A549 treated with DMSO at 1 μM for 4 hours (cell line): ENCODE results near the gene NHLH1. TPM values are rescaled to one million over a fixed set of nuclear protein-coding genes. Genes with fewer than 3 reads are reported as not detected.

Source experiments
- total RNA-seq: library from RNA; stranded (reverse); fragments of 200-300 nt; extraction: Qiagen RNA extraction; gene quantifications from 5 replicates; pipeline ENCODE4 v1.2.3, GENCODE V29; 2022; ENCODE audit warnings: low read depth

NHLH1 gene
- total RNA-seq: 0.33 to 0.71 TPM (median 0.38 TPM) in 5 replicates

GRCh38 chr1:160366731-160367515 lies at the start of gene NHLH1:
Gene NHLH1, plus strand, starts transcription at chr1:160367071. Its CDS starts 3,661 bp downstream, at chr1:160370732.

GRCh38 chr1:160342953-160343869 lies 23.7 kb upstream of the NHLH1 start, which contains the start of the genes COPA and NCSTN:
Gene COPA, minus strand, starts transcription at chr1:160343250. Its CDS starts 80 bp downstream, at chr1:160343170.
Gene NCSTN, plus strand, starts transcription at chr1:160343383. Its CDS starts 14 bp downstream, at chr1:160343397.

DNA sequence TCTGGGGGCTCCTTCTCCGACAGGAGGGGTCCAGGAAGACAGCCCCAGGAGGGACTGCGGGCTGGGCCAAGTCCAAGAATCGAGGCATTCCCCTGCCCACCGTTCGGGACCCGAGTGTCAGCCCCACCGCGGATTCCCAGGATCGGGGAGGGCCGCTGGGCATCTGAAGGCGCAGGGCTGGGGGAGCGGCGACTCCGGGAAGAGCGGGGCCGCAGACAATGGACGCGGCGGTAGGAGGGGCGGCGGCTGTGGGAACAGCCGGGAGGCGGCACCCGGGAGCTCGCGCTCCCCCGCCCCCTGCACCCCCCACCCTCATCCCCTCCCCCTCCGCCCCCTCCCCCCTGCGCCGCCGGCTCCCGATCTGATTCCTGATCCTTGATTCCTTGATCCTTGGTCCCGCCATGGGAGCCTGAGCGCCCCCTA lies 33.4 kb downstream of the NHLH1 start, which contains the start of gene VANGL2:
Gene VANGL2 (plus strand): TSS at position 342 of the 423 bp plus-strand sequence. CDS start 15,274 bp downstream, outside the sequence.

Other genes starting within 250 kb of the NHLH1 start
- gene ATP1A4, start 215.5 kb upstream of the NHLH1 start, total RNA-seq: not detected in 5 replicates
- not detected in 5 replicates for gene CASQ1, start 176.5 kb upstream of the NHLH1 start, total RNA-seq
- 190 to 235 TPM (median 206 TPM) in 5 replicates for gene PEA15, start 161.7 kb upstream of the NHLH1 start, total RNA-seq
- 41.2 to 58.7 TPM (median 53.4 TPM) in 5 replicates for gene DCAF8, start 104.5 kb upstream of the NHLH1 start, total RNA-seq
- gene PEX19, start 81.9 kb upstream of the NHLH1 start, total RNA-seq: 21.2 to 30.0 TPM (median 26.3 TPM) in 5 replicates
- 83.1 to 98.1 TPM (median 87.3 TPM) in 5 replicates for gene COPA, start 23.8 kb upstream of the NHLH1 start, total RNA-seq
- gene NCSTN, start 23.7 kb upstream of the NHLH1 start, total RNA-seq: 43.5 to 48.5 TPM (median 46.6 TPM) in 5 replicates
- 0.84 to 1.3 TPM (median 1.2 TPM) in 5 replicates for gene VANGL2, start 33.5 kb downstream of the NHLH1 start, total RNA-seq
- not detected in 5 replicates for gene SLAMF6, start 156.2 kb downstream of the NHLH1 start, total RNA-seq
- not detected in 5 replicates for gene CD84, start 212.4 kb downstream of the NHLH1 start, total RNA-seq